ENCODE measurements around the gene MDFI.

GRCh38 chr6:41687501-41688175, 49.4 kb downstream of the MDFI start:
- TF ChIP-seq CTCF (IDR thresholded peaks at IDR 0.05) (no peak), POLR2A (IDR thresholded peaks at IDR 0.05) (no peak)

Data from body of pancreas (tissue), 4 donors.